H9 (cell line): ENCODE results near the gene PCSK6. TPM values are rescaled to one million over a fixed set of nuclear protein-coding genes. Genes with fewer than 3 reads are reported as not detected.

Experiments
- DNase-seq: peaks from one replicate; pipeline ENCODE4 v3.0.0-alpha.2; 2017
- H2AFZ ChIP-seq: one replicate; pipeline ENCODE4 v1.6.1; 2013; ENCODE audit warnings: mild to moderate bottlenecking, low read length, control low read depth, moderate library complexity
- H2AK5ac ChIP-seq: 2 replicates; pipeline ENCODE4 v1.6.1; 2013; ENCODE audit warnings: low read length, control low read depth, mixed read lengths; ENCODE audit not compliant: insufficient read length
- H2BK120ac ChIP-seq: one replicate; pipeline ENCODE4 v1.6.1; 2013; ENCODE audit warnings: low read depth, mild to moderate bottlenecking, low read length, control low read depth, inconsistent platforms; ENCODE audit not compliant: poor library complexity, severe bottlenecking
- H2BK12ac ChIP-seq: 2 replicates; pipeline ENCODE4 v1.6.1; 2013; ENCODE audit warnings: low read length, control low read depth, mixed read lengths, low read depth; ENCODE audit not compliant: insufficient read length
- H2BK15ac ChIP-seq: 2 replicates; pipeline ENCODE4 v1.6.1; 2013; ENCODE audit warnings: low read depth, low read length, control low read depth
- H2BK20ac ChIP-seq: one replicate; pipeline ENCODE4 v1.6.1; 2013; ENCODE audit warnings: low read depth, mild to moderate bottlenecking, low read length, control low read depth, inconsistent platforms; ENCODE audit not compliant: poor library complexity, severe bottlenecking
- H2BK5ac ChIP-seq: 2 replicates; pipeline ENCODE4 v1.6.1; 2013; ENCODE audit warnings: low read length, control low read depth, mixed read lengths; ENCODE audit not compliant: insufficient read length
- H3K14ac ChIP-seq: 2 replicates; pipeline ENCODE4 v1.6.1; 2013; ENCODE audit warnings: low read length, control low read depth; ENCODE audit not compliant: insufficient read depth
- H3K18ac ChIP-seq: 2 replicates; pipeline ENCODE4 v1.6.1; 2013; ENCODE audit warnings: low read depth, mild to moderate bottlenecking, mixed read lengths, low read length, control low read depth; ENCODE audit not compliant: insufficient read length
- H3K23ac ChIP-seq: 2 replicates; pipeline ENCODE4 v1.6.1; 2013; ENCODE audit warnings: low read length, control low read depth, mixed read lengths, low read depth; ENCODE audit not compliant: insufficient read length
- H3K23me2 ChIP-seq: 2 replicates; pipeline ENCODE4 v1.6.1; 2013; ENCODE audit warnings: low read depth, mild to moderate bottlenecking, mixed read lengths, low read length, control low read depth; ENCODE audit not compliant: insufficient read length, poor library complexity, severe bottlenecking
- H3K27ac ChIP-seq: 2 replicates; pipeline ENCODE4 v1.5.1; 2013; ENCODE audit warnings: low read length, control low read depth, mixed read lengths, low read depth; ENCODE audit not compliant: insufficient read length
- H3K27me3 ChIP-seq: 2 replicates; pipeline ENCODE4 v1.6.1; 2013; ENCODE audit warnings: low read length, control low read depth, inconsistent platforms; ENCODE audit not compliant: insufficient read depth
- H3K4ac ChIP-seq: 2 replicates; pipeline ENCODE4 v1.6.1; 2013; ENCODE audit warnings: low read depth, mild to moderate bottlenecking, control low read depth, inconsistent platforms, low read length, moderate library complexity
- H3K4me1 ChIP-seq: 2 replicates; pipeline ENCODE4 v1.6.1; 2013; ENCODE audit warnings: low read length, control low read depth, inconsistent platforms; ENCODE audit not compliant: insufficient read depth
- H3K4me2 ChIP-seq: 2 replicates; pipeline ENCODE4 v1.6.1; 2013; ENCODE audit warnings: low read length, control low read depth, mixed read lengths; ENCODE audit not compliant: insufficient read length, insufficient read depth
- H3K56ac ChIP-seq: 2 replicates; pipeline ENCODE4 v1.6.1; 2013; ENCODE audit warnings: low read depth, mild to moderate bottlenecking, mixed read lengths, low read length, control low read depth; ENCODE audit not compliant: insufficient read length
- H3K79me1 ChIP-seq: 2 replicates; pipeline ENCODE4 v1.6.1; 2013; ENCODE audit warnings: low read depth, mild to moderate bottlenecking, moderate library complexity, low read length, control low read depth, inconsistent platforms; ENCODE audit not compliant: insufficient read depth, poor library complexity, severe bottlenecking
- H3K79me2 ChIP-seq: 2 replicates; pipeline ENCODE4 v1.6.1; 2013; ENCODE audit warnings: low read length, control low read depth, inconsistent platforms; ENCODE audit not compliant: insufficient read depth
- H3K9ac ChIP-seq: 2 replicates; pipeline ENCODE4 v1.6.1; 2013; ENCODE audit warnings: low read length, control low read depth, mixed read lengths; ENCODE audit not compliant: insufficient read length; ENCODE audit errors: extremely low read depth
- H3K9me3 ChIP-seq: one replicate; pipeline ENCODE4 v1.6.1; 2013; ENCODE audit warnings: low read depth, low read length, inconsistent platforms; ENCODE audit not compliant: control insufficient read depth
- H3T11ph ChIP-seq: one replicate; pipeline ENCODE4 v1.6.1; 2013; ENCODE audit warnings: mild to moderate bottlenecking, low read length, control low read depth, inconsistent platforms
- H4K20me1 ChIP-seq: one replicate; pipeline ENCODE4 v1.6.1; 2013; ENCODE audit not compliant: control insufficient read depth, insufficient read length, insufficient read depth
- H4K5ac ChIP-seq: 2 replicates; pipeline ENCODE4 v1.6.1; 2013; ENCODE audit warnings: low read depth, mild to moderate bottlenecking, mixed read lengths, low read length, control low read depth; ENCODE audit not compliant: insufficient read length
- H4K8ac ChIP-seq: replicated peaks from 2 replicates; pipeline ENCODE4 v1.6.1; 2013; ENCODE audit warnings: low read length, control low read depth, mixed read lengths, low read depth; ENCODE audit not compliant: insufficient read length
- H4K91ac ChIP-seq: 2 replicates; pipeline ENCODE4 v1.6.1; 2013; ENCODE audit warnings: low read depth, mild to moderate bottlenecking, moderate library complexity, mixed read lengths, low read length, control low read depth; ENCODE audit not compliant: insufficient read length
- H3K27ac Mint-ChIP-seq, 3 experiments: 2 replicates in 2 of 3; 3 replicates in 1 of 3; pipeline ENCODE4 v1.8.0; 2020 to 2021; ENCODE audit warnings: mixed read lengths in 3 of 3, mild to moderate bottlenecking in 1 of 3, moderate library complexity in 1 of 3
- H3K27me3 Mint-ChIP-seq: 2 replicates; pipeline ENCODE4 v1.8.0; 2021; ENCODE audit warnings: low read depth, mild to moderate bottlenecking, moderate library complexity, mixed read lengths
- H3K36me3 Mint-ChIP-seq, 3 experiments: 2 replicates in 2 of 3; 3 replicates in 1 of 3; pipeline ENCODE4 v1.8.0; 2020 to 2021; ENCODE audit warnings: low read depth in 3 of 3, mixed read lengths in 3 of 3; ENCODE audit not compliant: insufficient read depth in 1 of 3
- H3K4me1 Mint-ChIP-seq, 2 experiments: 2 replicates each; pipeline ENCODE4 v1.8.0; 2020; ENCODE audit warnings: mixed read lengths in 2 of 2
- H3K4me3 Mint-ChIP-seq, 2 experiments: 2 replicates in 1 of 2; 3 replicates in 1 of 2; pipeline ENCODE4 v1.8.0; 2020 to 2021; ENCODE audit warnings: mild to moderate bottlenecking in 2 of 2, mixed read lengths in 2 of 2, moderate library complexity in 1 of 2
- H3K9me3 Mint-ChIP-seq, 2 experiments: 2 replicates in 1 of 2; 3 replicates in 1 of 2; pipeline ENCODE4 v1.8.0; 2020; ENCODE audit warnings: mild to moderate bottlenecking in 2 of 2, mixed read lengths in 2 of 2, moderate library complexity in 1 of 2
- CTCF ChIP-seq: fragments of 200-600 bp; sonication (generic); conservative IDR thresholded peaks from 3 replicates; pipeline ENCODE4 v1.8.0; 2021; ENCODE audit warnings: antibody characterized with exemption, mild to moderate bottlenecking
- WGBS: extraction: QIAGEN DNeasy Blood & Tissue Kit; methylation state at CpG from one replicate; pipeline ENCODE4 v1.1.7; 2013; ENCODE audit warnings: missing lambda C conversion rate, low lambda C conversion rate, mixed read lengths; ENCODE audit not compliant: insufficient read length; ENCODE audit errors: extremely low coverage; 5-methylcytosine and 5-hydroxymethylcytosine counted together
- total RNA-seq: library from RNA; stranded (reverse); gene quantifications from 2 replicates; pipeline ENCODE4 v1.2.1, GENCODE V29; 2021

The PCSK6 gene
- total RNA-seq, 1 experiment from 2014 or later: 4.0 TPM

- no peak for TF ChIP-seq CTCF
- H3K4me1 ChIP-seq: no peaks in the 10 kb centered on the region
- H2BK15ac ChIP-seq: no peak overlapping the region
- H2BK5ac ChIP-seq: no peak overlapping the region
- no peak overlapping the region for H3T11ph ChIP-seq
- no peak overlapping the region for H3K14ac ChIP-seq
- H3K36me3 Mint-ChIP-seq: 0 out of 7 replicates have a peak, but pooled peaks cover 0 to 3% (median 0%) of the 10 kb centered on the region in 3 experiments
- H4K91ac ChIP-seq: no peak overlapping the region
- H3K18ac ChIP-seq: peak overlapping the region; percentile 35
- no peaks in the 10 kb centered on the region for H3K79me1 ChIP-seq
- no peak overlapping the region for H3K4me2 ChIP-seq
- no peak overlapping the region for H2BK20ac ChIP-seq
- H3K9me3 Mint-ChIP-seq: peaks cover 0 to 4% of the 10 kb centered on the region in 2 experiments; a peak in 1 of 5 replicates
- no peak overlapping the region for H3K4me3 Mint-ChIP-seq
- no peak overlapping the region for H3K56ac ChIP-seq
- H4K8ac ChIP-seq: no peak overlapping the region
- H3K27me3 Mint-ChIP-seq: peaks cover 6% of the 10 kb centered on the region
- peaks cover 4 to 5% of the 10 kb centered on the region in 2 experiments for H3K4me1 Mint-ChIP-seq
- H3K23me2 ChIP-seq: no peaks in the 10 kb centered on the region
- no peak overlapping the region for H3K27ac ChIP-seq
- H2AFZ ChIP-seq: no peak overlapping the region
- no peaks in the 10 kb centered on the region for H3K79me2 ChIP-seq
- no peak for DNase-seq
- H3K9ac ChIP-seq: no peak overlapping the region
- no peaks in the 10 kb centered on the region for H4K20me1 ChIP-seq
- no peak overlapping the region for H2BK12ac ChIP-seq
- whole genome bisulfite sequencing: no CpG with 5 or more reads among the region's 16 CpGs
- no peak overlapping the region; a peak in 1 of 7 replicates for H3K27ac Mint-ChIP-seq
- no peak overlapping the region for H4K5ac ChIP-seq
- H2BK120ac ChIP-seq: no peak overlapping the region
- H3K27me3 ChIP-seq: no peaks in the 10 kb centered on the region; the same call in 1 of the 2 replicates
- H2AK5ac ChIP-seq: no peak overlapping the region
- H3K9me3 ChIP-seq: no peaks in the 10 kb centered on the region
- H3K4ac ChIP-seq: no peak overlapping the region
- no peak overlapping the region for H3K23ac ChIP-seq
These were observed 24.4 kb downstream of the PCSK6 start for GRCh38 chr15:101464999-101465669.
